B cell (primary cell): ENCODE measurements around the gene CERS2. TPM values are rescaled to one million over a fixed set of nuclear protein-coding genes. Genes with fewer than 3 reads are reported as not detected.

Source experiments
- ATAC-seq: fragments of 200-7000 bp; cut with Tn5 transposase; one replicate; pipeline ENCODE4 v1.10.0; 2021; ENCODE audit warnings: low read depth, mild to moderate bottlenecking, moderate number of reproducible peaks, moderate library complexity
- CTCF ChIA-PET: fragments of 350-600 bp; sonication (Branson Sonifier 250); formaldehyde crosslinking; loops from one replicate; lab custom pipeline; 2021; ENCODE audit warnings: antibody characterized with exemption, inconsistent platforms; lab: Charles Lee
- POLR2A ChIA-PET: fragments of 350-600 bp; sonication (Branson Sonifier 250); formaldehyde crosslinking; loops from one replicate; lab custom pipeline; 2021; ENCODE audit warnings: antibody characterized with exemption; lab: Charles Lee
- DNase-seq: peaks from one replicate; pipeline ENCODE4 v3.0.0; 2013
- H2AFZ ChIP-seq: 2 replicates; pipeline ENCODE4 v1.6.1; 2012; ENCODE audit warnings: mild to moderate bottlenecking, low read depth, low read length; ENCODE audit not compliant: insufficient read depth, poor library complexity, severe bottlenecking
- H3K27ac ChIP-seq, 2 donors: 1 replicate in 1 of 2; 2 replicates in 1 of 2; pipeline ENCODE4 v1.5.1; 2012 to 2013; ENCODE audit warnings: low read length in 2 of 2, mild to moderate bottlenecking in 2 of 2, moderate library complexity in 1 of 2
- H3K27me3 ChIP-seq, 4 experiments: fragments of 200-600 bp in 1 of 4; sonication (generic) in 1 of 4; replicated peaks in 1 of 4; 1 replicate in 2 of 4; 2 replicates in 2 of 4; pipeline versions ENCODE4 v1.6.1 to v1.7.0; 2013 to 2016; ENCODE audit warnings: low read length in 3 of 4, mild to moderate bottlenecking in 2 of 4, mixed read lengths in 1 of 4, moderate library complexity in 1 of 4; ENCODE audit not compliant: insufficient read depth in 4 of 4, control insufficient read depth in 3 of 4; ENCODE audit errors: control extremely low read depth in 1 of 4
- H3K36me3 ChIP-seq, 2 experiments: replicated peaks in 1 of 2; 1 replicate in 1 of 2; 2 replicates in 1 of 2; pipeline versions ENCODE4 v1.6.1 to v1.7.1; 2013; ENCODE audit warnings: low read length in 1 of 2; ENCODE audit not compliant: insufficient read depth in 2 of 2, control insufficient read depth in 1 of 2; ENCODE audit errors: control extremely low read depth in 1 of 2, extremely low read depth in 1 of 2
- H3K4me1 ChIP-seq, 2 donors: fragments of 200-600 bp in 1 of 2; sonication (generic) in 1 of 2; 1 replicate in 1 of 2; 2 replicates in 1 of 2; pipeline versions ENCODE4 v1.5.1 to v1.6.1; 2013 to 2017; ENCODE audit warnings: low read length in 2 of 2; ENCODE audit not compliant: control insufficient read depth in 2 of 2, insufficient read depth in 2 of 2
- H3K4me2 ChIP-seq: replicated peaks from 2 replicates; pipeline ENCODE3; 2012; ENCODE audit warnings: mild to moderate bottlenecking, low read depth, low read length; ENCODE audit not compliant: poor library complexity, severe bottlenecking
- H3K4me3 ChIP-seq, 5 experiments: fragments of 200-600 bp in 1 of 5; sonication (generic) in 1 of 5; 1 replicate in 3 of 5; 2 replicates in 2 of 5; pipeline versions ENCODE4 v1.5.1 to v1.7.0; 2011 to 2016; ENCODE audit warnings: low read length in 4 of 5, mild to moderate bottlenecking in 4 of 5, low read depth in 2 of 5, control low read depth in 1 of 5, moderate library complexity in 1 of 5; ENCODE audit not compliant: insufficient read depth in 1 of 5; ENCODE audit errors: control extremely low read depth in 1 of 5, extremely low read depth in 1 of 5
- H3K79me2 ChIP-seq: fragments of 200-600 bp; sonication (generic); one replicate; pipeline ENCODE4 v1.6.0; 2016; ENCODE audit warnings: low read length; ENCODE audit not compliant: control insufficient read depth, insufficient read depth
- H3K9ac ChIP-seq: fragments of 200-600 bp; sonication (generic); 2 replicates; pipeline ENCODE4 v1.6.1; 2017; ENCODE audit warnings: mild to moderate bottlenecking, low read length, moderate library complexity
- H3K9me3 ChIP-seq, 3 donors: one replicate each; pipeline versions ENCODE4 v1.6.1 to v1.7.1; 2013; ENCODE audit warnings: low read length in 2 of 3; ENCODE audit not compliant: control insufficient read depth in 2 of 3, insufficient read depth in 1 of 3; ENCODE audit errors: control extremely low read depth in 1 of 3
- H4K20me1 ChIP-seq: 2 replicates; pipeline ENCODE4 v1.6.0; 2012; ENCODE audit warnings: mild to moderate bottlenecking, low read length; ENCODE audit not compliant: insufficient read depth, control insufficient read depth, poor library complexity, severe bottlenecking
- H3K27ac Mint-ChIP-seq: one replicate; pipeline ENCODE4 v1.8.0; 2021; ENCODE audit warnings: mixed read lengths
- H3K27me3 Mint-ChIP-seq: one replicate; pipeline ENCODE4 v1.8.0; 2021; ENCODE audit warnings: mixed read lengths
- H3K4me1 Mint-ChIP-seq: one replicate; pipeline ENCODE4 v1.8.0; 2021; ENCODE audit warnings: mixed read lengths
- H3K4me3 Mint-ChIP-seq: one replicate; pipeline ENCODE4 v1.8.0; 2021; ENCODE audit warnings: mixed read lengths
- H3K9me3 Mint-ChIP-seq: one replicate; pipeline ENCODE4 v1.8.0; 2022; ENCODE audit warnings: mixed read lengths; ENCODE audit not compliant: insufficient read depth
- EZH2 ChIP-seq: IDR thresholded peaks from 2 replicates; pipeline ENCODE4 v1.6.1; 2012; ENCODE audit warnings: borderline replicate concordance, low read depth, mild to moderate bottlenecking, moderate library complexity, low read length; ENCODE audit not compliant: insufficient read depth, poor library complexity, severe bottlenecking
- WGBS: methylation state at CpG from one replicate; pipeline ENCODE4 v1.1.5; 2013; ENCODE audit warnings: missing lambda C conversion rate; ENCODE audit not compliant: insufficient coverage; 5-methylcytosine and 5-hydroxymethylcytosine counted together
- intact Hi-C: fragments of 100-400 bp; cut with micrococcal nuclease; formaldehyde crosslinking; loops from one replicate; pipeline ENCODE4 v1.10.0; 2022
- polyA plus RNA-seq: library from polyadenylated mRNA; depleted of rRNA; stranded (reverse); fragments of >200 nt; gene quantifications from 2 replicates; pipeline ENCODE4 v1.2.3, GENCODE V29; 2012
- total RNA-seq, 2 donors: library from RNA; stranded (reverse); fragments of 120-200 nt in 1 of 2; gene quantifications; 1 replicate in 1 of 2; 2 replicates in 1 of 2; pipeline versions ENCODE4 v1.2.3 to v1.2.4, GENCODE V29; 2013 to 2022
- TF ChIP-seq, protein P1 (sequence below): fragments of 200-600 bp; IDR thresholded peaks from one replicate; pipeline ENCODE4 v1.8.0; 2022; ENCODE audit warnings: antibody characterized with exemption, mild to moderate bottlenecking

The CERS2 gene
- total and polyA plus RNA-seq, 2 donors (not counting 1 experiment from before 2014, with no cell fraction given), result 68.4 to 130 TPM

DNA sequence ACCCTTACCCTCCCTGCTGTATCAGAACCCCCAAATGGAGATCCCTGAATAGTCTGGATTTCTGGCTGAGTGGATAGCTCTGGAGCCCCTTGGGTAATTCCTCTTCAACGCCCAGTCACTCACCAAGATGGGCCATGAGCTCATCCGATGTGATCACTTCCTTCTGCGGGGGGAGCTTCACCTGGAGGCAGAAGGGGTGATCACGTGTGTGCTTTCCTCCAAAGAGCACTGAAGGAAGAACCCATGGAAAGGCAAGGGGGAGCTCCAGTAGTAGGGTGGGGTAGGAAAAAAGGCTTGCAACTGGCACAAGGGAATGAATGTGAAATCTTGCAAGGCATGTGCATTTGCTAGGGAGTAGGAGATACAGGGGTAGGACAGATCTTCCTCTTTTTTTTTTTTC lies 27.0 kb upstream of the CERS2 start:
- ATAC-seq (no peak), DNase-seq (no peak)
- Mint-ChIP-seq H3K4me1 (peaks cover 34% of the 10 kb centered on the region), H3K9me3 (no peaks in the 10 kb centered on the region), H3K27me3 (no peaks in the 10 kb centered on the region), H3K4me3 (no peak overlapping the region), H3K27ac (no peak overlapping the region)
- no peaks in the 10 kb centered on the region for H3K27me3 ChIP-seq
- no peak overlapping the region for H3K9ac ChIP-seq
- intact Hi-C loops, result no loop called here
- no peak overlapping the region for H3K27ac ChIP-seq
- ChIA-PET CTCF (interaction anchor here (1.2 to 1.8 kb wide), 4 partner anchors 9 to 328 kb away, joined by 3 to 6 read pairs (median 5); no protein-coding TSS in a partner anchor), POLR2A (no interaction called here)
- H3K36me3 ChIP-seq, result peaks cover 3 to 15% of the 10 kb centered on the region in 2 experiments
- H4K20me1 ChIP-seq, result no peaks in the 10 kb centered on the region
- no peak overlapping the region for H2AFZ ChIP-seq
- H3K4me1 ChIP-seq, result peaks cover 18 to 35% of the 10 kb centered on the region in 2 donors
- WGBS, result 88% methylated on average over 4 of the region's 4 CpGs
- no peaks in the 10 kb centered on the region for H3K9me3 ChIP-seq
- H3K4me2 ChIP-seq, result no peak overlapping the region
- H3K79me2 ChIP-seq, result peaks cover 18% of the 10 kb centered on the region
- H3K4me3 ChIP-seq, result no peak overlapping the region
- TF ChIP-seq, protein P1, sequence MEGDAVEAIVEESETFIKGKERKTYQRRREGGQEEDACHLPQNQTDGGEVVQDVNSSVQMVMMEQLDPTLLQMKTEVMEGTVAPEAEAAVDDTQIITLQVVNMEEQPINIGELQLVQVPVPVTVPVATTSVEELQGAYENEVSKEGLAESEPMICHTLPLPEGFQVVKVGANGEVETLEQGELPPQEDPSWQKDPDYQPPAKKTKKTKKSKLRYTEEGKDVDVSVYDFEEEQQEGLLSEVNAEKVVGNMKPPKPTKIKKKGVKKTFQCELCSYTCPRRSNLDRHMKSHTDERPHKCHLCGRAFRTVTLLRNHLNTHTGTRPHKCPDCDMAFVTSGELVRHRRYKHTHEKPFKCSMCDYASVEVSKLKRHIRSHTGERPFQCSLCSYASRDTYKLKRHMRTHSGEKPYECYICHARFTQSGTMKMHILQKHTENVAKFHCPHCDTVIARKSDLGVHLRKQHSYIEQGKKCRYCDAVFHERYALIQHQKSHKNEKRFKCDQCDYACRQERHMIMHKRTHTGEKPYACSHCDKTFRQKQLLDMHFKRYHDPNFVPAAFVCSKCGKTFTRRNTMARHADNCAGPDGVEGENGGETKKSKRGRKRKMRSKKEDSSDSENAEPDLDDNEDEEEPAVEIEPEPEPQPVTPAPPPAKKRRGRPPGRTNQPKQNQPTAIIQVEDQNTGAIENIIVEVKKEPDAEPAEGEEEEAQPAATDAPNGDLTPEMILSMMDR, result no peak
- TF ChIP-seq EZH2, result no peak

DNA sequence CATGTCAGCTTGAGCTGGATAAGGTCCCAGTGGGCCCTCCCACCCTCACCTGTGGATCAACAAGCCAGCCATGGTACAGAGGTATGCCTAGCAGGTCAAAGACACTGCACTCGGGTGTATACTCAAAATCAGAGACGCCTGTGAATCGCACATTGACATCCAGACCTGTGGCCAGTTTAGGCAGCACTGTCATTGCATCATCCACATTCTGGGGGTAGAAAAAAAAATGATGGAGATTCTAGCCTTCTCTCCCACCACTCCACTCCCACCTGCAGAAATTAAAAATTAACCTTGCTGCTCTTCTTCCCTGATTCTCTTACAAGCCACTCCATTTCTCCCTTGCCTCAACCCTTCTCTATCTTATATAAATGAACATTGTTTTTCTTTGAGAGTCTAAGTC lies 25.8 kb upstream of the CERS2 start:
- H3K9ac ChIP-seq, result no peak overlapping the region
- H3K4me2 ChIP-seq, result no peak overlapping the region
- peaks cover 3 to 15% of the 10 kb centered on the region in 2 experiments for H3K36me3 ChIP-seq
- Mint-ChIP-seq H3K9me3 (no peaks in the 10 kb centered on the region), H3K4me3 (no peak overlapping the region), H3K27ac (no peak overlapping the region), H3K27me3 (no peaks in the 10 kb centered on the region), H3K4me1 (peaks cover 27% of the 10 kb centered on the region)
- DNase-seq (no peak), ATAC-seq (no peak)
- H4K20me1 ChIP-seq, result no peaks in the 10 kb centered on the region
- ChIA-PET CTCF (interaction anchor here (0.6 to 1.5 kb wide), 4 partner anchors 9 to 12 kb away, joined by 3 read pairs; no protein-coding TSS in a partner anchor), POLR2A (no interaction called here)
- H3K79me2 ChIP-seq, result peaks cover 8% of the 10 kb centered on the region
- 100% methylated on average over 1 of the region's 3 CpGs for WGBS
- no peak overlapping the region for H3K27ac ChIP-seq
- no peaks in the 10 kb centered on the region for H3K9me3 ChIP-seq
- intact Hi-C loops, result no loop called here
- no peak overlapping the region for H2AFZ ChIP-seq
- H3K27me3 ChIP-seq, result no peaks in the 10 kb centered on the region
- no peak overlapping the region for H3K4me3 ChIP-seq
- TF ChIP-seq, protein P1, result no peak
- TF ChIP-seq EZH2, result no peak
- H3K4me1 ChIP-seq, result peaks cover 10 to 26% of the 10 kb centered on the region in 2 donors
